COLO829 (cell line): ENCODE data around the gene SRPK3.

Source experiments
- DNase-seq: peaks from one replicate; pipeline ENCODE4 v3.0.0; 2012; ENCODE audit warnings: low spot score

Gene SRPK3

GRCh38 chrX:153770601-153771414 is 10.0 kb upstream of the SRPK3 start:
- no peak for DNase-seq

DNA sequence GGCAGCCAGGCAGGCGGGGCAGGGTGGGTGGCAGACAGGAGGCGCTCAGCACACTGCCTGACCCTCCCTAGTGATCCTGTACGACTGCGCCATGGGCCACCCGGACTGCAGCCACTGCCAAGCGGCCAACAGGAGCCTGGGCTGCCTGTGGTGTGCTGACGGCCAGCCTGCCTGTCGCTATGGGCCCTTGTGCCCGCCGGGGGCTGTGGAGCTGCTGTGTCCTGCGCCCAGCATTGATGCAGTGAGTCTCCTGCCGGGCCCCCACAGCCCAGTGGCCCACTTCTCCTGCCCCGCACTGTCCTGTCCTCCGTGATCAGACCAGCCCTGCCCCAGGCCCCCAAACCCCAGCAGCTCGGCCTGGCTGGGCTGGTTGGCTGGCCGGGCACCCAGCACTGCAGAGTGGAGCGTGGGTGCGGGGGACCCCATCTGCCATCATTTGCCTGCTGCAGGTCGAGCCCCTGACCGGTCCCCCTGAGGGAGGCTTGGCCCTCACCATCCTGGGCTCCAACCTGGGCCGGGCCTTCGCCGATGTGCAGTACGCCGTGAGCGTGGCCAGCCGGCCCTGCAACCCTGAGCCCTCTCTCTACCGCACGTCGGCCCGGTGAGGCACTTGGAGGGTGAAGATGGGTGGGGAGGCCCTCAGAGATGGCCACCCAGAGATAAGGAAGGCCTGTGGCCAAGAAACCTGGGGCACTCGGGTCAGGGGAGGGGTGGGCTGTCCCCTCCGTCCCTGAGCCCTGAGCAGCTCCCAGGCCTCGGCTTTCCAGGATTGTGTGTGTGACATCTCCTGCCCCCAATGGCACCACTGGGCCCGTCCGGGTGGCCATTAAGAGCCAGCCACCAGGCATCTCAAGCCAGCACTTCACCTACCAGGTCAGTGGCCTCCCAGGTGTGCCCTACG is 9.2 kb upstream of the SRPK3 start:
- DNase-seq: no peak

- DNase-seq: no peak
Observed at GRCh38 chrX:153772316-153773217, 8.3 kb upstream of the SRPK3 start.

GRCh38 chrX:153773218-153773611 is 7.6 kb upstream of the SRPK3 start:
- no peak for DNase-seq

DNA sequence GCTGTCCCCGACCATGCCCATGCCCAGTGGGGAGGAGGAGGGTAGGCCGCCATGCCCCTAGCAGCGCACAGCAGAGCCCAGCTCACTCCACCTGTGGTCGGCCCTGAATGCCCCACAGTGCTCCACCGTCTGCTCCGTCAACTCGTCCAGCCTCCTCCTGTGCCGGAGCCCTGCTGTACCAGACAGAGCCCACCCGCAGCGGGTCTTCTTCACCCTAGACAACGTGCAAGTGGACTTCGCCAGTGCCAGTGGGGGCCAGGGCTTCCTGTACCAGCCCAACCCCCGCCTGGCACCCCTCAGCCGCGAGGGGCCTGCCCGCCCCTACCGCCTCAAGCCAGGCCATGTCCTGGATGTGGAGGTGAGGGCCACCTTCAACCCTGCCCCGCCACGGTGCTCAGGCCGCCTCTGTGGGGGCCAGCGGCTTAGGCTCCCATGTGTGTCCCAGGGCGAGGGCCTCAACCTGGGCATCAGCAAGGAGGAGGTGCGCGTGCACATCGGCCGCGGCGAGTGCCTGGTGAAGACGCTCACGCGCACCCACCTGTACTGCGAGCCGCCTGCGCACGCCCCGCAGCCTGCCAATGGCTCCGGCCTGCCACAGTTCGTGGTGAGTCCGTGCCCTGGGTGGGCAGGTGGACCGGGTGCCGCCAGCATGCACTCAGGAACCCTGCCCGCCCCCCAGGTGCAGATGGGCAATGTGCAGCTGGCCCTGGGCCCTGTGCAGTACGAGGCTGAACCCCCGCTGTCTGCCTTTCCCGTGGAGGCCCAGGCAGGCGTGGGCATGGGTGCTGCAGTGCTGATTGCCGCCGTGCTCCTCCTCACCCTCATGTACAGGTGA is 6.9 kb upstream of the SRPK3 start:
- no peak for DNase-seq

- no peak for DNase-seq
Observed at GRCh38 chrX:153774576-153775292, 6.1 kb upstream of the SRPK3 start.

GRCh38 chrX:153775293-153776119 is 5.3 kb upstream of the SRPK3 start:
- no peak for DNase-seq

- no peak for DNase-seq
Observed at GRCh38 chrX:153776120-153776599, 4.7 kb upstream of the SRPK3 start.

GRCh38 chrX:153776611-153777045 is 4.2 kb upstream of the SRPK3 start:
- no peak for DNase-seq

DNA sequence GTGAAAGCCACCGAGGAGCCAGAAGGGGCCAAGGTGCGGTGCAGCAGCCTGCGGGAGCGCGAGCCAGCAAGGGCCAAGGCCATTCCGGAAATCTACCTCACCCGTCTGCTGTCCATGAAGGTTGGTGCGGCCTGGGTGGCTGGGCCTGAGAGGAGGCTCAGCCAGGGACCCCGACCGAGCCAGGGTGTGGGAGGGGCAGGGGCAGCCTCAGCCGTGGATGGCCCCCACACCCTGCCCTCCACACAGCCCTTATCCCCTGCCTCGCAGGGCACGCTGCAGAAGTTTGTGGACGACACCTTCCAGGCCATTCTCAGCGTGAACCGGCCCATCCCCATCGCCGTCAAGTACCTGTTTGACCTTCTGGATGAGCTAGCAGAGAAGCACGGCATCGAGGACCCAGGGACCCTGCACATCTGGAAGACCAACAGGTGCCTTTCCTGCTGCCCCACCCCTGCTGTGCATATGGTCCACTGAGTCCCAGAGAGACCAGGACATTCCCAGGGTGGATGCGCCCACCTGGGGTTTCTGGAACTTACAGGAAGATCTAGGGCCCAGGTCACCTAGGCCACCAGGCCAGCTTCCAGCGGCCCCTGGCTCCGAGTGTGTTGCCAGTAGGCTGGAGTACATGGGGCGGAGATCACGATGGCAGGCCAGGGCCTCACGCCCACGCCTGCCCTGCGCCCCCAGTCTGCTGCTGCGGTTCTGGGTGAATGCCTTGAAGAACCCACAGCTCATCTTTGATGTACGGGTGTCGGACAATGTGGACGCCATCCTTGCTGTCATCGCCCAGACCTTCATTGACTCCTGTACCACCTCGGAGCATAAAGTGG is 3.4 kb upstream of the SRPK3 start:
- no peak for DNase-seq

DNA sequence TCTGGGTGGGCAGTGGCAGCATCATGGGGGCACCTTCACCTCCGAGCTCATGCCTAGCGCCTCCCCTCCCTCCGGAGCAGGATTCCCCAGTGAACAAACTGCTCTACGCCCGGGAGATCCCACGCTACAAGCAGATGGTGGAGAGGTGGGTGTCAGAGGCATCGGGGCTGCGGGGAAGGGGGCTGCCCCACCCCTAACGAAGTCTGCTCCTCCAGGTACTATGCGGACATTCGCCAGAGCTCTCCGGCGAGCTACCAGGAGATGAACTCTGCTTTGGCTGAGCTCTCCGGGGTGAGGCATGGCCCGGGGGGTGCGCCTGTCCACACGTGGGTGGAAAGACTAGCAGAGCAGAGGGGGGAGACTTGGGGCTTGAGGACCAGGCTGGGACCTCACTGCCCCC is 2.7 kb upstream of the SRPK3 start:
- no peak for DNase-seq

DNA sequence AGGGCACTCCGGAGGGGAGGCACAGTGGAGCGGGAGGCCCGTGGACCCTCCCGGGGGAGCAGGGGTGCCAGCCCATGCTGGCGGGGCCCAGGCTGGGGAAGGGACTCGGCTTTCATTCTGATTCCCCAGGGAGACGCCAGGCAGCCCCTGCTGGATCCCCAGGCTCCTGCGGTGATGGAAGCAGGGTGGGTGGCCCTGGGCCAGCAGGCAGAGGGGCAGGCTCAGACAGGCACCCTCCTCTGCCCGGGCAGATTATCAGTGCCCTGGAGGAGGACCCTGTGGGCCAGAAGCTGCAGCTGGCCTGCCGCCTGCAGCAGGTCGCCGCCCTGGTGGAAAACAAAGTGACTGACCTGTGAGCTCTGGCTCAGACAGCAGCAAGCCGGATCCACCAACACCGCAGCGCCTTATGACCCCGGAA is 2.1 kb upstream of the SRPK3 start:
- no peak for DNase-seq

DNA sequence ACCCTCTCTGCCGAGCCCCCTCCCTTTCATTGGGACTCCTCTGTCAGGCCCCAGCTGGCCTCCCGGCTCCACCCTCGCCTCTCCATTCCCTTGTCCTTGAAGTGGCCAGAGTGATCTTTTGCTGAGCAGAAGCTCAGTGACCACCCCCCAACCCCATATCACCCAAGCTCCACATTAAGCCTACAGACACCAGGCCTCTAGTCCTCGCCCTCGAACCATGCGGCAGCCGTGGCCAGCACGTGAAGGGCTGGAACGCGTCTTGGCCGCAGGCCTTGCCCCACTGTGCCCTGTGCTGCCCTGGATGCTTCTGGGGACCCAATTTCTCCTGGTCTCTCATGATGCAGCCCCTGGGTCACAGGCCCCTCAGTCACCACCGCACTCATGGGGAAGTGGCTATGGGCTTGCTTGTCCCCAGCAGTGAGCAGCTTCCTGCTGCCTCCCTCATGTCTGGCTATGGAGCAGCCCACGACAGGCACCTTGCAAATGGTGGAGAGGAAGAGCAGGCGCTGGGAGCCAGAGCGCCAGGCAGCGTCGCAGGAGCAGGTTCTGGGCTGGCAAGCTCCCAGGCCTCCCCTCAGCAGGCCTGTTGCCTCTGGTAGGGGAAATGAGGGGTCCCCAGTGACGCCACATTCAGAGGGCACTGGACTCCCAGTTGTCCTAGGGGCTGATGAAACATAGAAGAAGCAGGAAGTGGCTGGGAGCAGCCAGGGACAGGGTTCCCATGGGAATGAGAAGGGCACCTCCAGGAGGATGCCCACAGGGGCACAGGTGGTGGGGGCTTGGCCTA is 757 bp upstream of the SRPK3 start:
- no peak for DNase-seq

- no peak for DNase-seq
Observed at GRCh38 chrX:153781428-153782047, 697 bp downstream of the SRPK3 start.

DNA sequence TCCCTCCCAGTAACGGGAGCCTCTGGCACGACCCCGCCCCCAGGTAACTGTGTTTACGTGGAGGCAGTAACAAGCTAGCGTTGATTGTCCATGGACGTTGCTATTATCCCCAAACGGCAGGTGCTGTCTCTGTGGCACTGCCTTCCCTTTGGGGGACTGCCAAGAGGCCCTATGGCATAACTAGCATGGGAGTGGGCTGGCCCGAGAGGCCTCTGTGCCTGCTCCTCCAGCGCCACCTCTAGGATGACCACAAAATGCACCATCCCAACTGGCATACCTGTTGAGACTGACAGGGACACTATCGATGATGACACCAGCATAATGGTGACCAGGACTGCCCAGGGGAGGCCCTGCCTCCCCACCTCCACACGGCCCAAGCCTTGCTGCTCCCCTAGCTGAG is 1.5 kb downstream of the SRPK3 start:
- DNase-seq: no peak

DNA sequence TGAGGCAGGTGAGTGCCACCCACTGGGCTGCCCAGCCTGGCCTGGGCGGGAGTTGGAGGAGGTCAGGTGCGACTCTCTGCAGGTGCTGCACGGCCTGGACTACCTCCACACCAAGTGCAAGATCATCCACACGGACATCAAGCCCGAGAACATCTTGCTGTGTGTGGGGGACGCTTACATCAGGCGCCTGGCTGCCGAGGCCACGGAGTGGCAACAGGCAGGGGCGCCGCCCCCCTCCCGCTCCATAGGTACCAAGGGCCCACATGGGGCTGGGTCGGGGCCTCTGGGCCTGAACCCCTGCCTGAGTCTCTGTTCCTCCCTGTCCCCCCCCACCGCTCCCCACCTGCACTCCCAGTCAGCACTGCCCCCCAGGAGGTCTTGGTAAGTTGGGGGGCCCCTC is 2.0 kb downstream of the SRPK3 start:
- no peak for DNase-seq

GRCh38 chrX:153783378-153784013 is 2.7 kb downstream of the SRPK3 start:
- DNase-seq: no peak
